Measurements from ENCODE around the gene SLC16A12.

SLC16A12 gene

DNA sequence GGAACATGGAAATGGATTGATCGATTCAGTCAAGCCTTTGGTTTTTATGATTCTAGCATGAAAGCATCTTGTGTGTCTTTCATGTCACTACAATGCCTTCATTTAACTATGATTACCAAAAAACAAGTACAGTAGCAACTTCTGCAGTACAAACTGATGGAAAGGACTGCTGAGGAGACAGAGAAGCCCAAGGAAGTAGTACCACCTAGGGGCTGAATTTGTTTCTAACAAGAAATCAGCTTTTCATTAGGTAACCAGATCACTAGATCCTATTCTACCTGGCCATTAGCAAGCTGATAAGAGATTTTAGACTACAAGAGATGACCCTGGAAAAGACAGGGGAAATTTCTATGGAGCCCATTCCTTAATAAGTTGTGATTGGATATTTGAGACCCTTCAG lies 146.1 kb downstream of the SLC16A12 start:
- no peak for DNase-seq (ENCODE audit: low spot score)

DNA sequence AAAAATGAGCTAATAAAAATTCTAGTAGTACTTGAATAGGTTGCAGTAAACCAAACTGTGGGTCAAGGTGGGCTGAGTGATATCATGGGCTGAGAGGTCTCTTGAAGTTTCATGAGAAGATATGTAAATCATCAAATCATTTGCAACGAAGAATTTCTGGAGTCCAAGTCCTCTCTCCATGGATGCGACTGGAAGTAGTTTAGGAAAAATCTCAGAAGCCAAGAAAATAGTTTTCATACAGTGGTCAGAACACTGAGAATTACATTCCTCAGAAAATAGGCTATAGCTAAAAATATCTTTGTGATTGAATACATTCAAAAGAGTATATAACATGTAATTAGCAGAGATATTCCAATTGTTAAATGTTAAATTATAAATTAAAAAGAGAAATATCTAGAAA lies 146.6 kb downstream of the SLC16A12 start:
- no peak for DNase-seq (ENCODE audit: low spot score)

DNA sequence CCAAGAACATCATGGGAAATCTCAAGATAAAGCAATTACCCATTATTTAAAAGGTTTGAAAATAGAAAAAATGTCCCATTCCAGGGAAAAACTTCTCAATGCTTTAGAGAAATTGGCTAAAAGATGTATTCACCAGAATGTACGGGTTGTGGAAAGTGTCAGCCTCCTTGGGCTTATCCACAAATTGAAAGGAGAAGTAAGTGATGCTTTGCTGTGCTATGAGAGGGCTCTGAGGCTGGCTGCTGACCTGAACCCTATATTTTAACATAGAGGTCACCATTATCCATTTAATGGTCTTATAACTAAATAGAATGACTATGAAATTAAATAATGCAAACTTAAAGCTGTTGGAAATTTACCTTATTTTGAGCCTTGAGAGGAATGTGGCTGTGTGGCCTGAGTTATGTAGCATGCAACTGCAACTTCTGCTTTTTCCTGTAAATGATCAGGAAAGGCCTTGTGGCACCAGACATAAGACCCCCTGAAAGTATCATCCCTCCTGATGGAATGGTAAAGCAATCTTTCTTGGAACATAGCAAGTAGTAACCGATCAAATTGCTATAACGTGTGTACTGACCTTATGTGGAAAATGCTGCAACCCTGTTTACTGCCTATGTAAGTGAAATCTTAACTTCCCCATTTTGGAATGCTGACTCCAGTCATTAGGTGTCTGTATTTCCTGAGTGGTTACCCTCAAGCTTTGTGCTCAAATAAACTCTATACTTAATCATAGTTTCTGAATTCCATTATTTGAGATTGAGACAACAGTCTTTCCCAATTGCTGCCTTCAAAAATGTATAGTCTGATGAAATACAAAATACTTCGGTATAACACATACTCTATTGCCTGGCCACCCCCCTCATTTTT lies 150.7 kb downstream of the SLC16A12 start:
- no peak for DNase-seq (ENCODE audit: low spot score)

DNA sequence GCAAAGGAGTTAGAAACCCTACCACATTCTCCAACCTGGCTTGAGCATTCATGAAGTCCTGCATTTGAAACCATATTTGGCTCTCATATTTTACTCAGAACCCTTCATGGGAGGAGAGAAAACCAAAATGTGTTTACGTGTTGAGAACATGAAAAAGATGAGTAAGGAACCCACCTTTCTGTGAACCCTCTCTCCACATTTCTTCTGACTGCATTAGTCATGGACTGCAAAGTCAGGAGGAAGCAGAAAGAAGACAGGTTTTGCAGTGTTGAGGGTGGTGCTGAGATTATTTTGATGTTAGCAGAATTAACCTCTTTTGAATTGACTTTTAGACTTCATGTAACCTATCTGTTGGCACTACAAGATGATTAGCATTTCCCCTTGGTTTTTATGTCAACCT lies 152.6 kb downstream of the SLC16A12 start:
- no peak for DNase-seq (ENCODE audit: low spot score)

Data from kidney capillary endothelial cell (primary cell).